ENCODE data around the gene HSD17B3. TPM values are rescaled to one million over a fixed set of nuclear protein-coding genes. Genes with fewer than 3 reads are reported as not detected.
A peak's percentile ranks its signal among the peaks of the same experiment; 100 is the strongest.

The HSD17B3 gene
- total and polyA plus RNA-seq, 2 experiments from 2014 or later: not detected

DNA sequence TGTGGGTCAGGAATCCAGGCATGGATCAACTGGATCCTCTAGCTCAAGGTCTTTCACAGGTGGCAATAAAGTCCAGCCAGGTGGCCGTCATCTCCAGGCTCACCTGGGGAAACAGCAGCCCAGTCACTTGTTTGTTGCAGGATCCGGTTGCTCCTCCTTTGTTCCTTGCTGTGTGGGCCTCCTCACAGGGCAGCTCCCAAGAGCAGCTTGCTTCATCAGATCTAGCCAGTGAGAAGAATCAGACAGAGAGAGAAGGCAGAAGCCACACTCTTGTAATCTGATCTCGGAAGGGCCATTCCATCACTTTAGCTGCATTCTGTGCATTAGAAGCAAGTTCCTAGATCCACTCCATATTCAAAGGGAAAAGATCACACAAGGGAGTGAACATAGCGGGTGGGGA, 3.2 kb upstream of the HSD17B3 start:
- ATAC-seq: peak; percentile 84
- no peak for TF ChIP-seq CREB1 (CRISPR knock-in tag; IDR thresholded peaks at IDR 0.05; ENCODE audit: low read depth)
- no peak for TF ChIP-seq EZH2 (IDR thresholded peaks at IDR 0.05; ENCODE audit: low read depth, unreplicated experiment)
- TF ChIP-seq ZNF462 (CRISPR knock-in tag; IDR thresholded peaks at IDR 0.05): peak; percentile 28; the same call in 1 of the 2 replicates

GRCh38 chr9:96304230-96304629, 2.3 kb upstream of the HSD17B3 start:
- Histone ChIP-seq H2AFZ (no peak overlapping the region), H3F3A (replicated peaks; ENCODE audit: low read depth) (no peaks in the 10 kb centered on the region), H3K79me2 (replicated peaks; ENCODE audit: insufficient read depth) (no peaks in the 10 kb centered on the region), H3K27ac (ENCODE audit: low read depth) (no peak overlapping the region), H3K4me3 (no peak overlapping the region), H3K27me3 (ENCODE audit: insufficient read depth) (no peaks in the 10 kb centered on the region), H3K36me3 (ENCODE audit: insufficient read depth) (no peaks in the 10 kb centered on the region; the same call in 1 of the 2 replicates), H4K20me1 (replicated peaks; ENCODE audit: insufficient read depth) (no peaks in the 10 kb centered on the region), H3K9me2 (ENCODE audit: insufficient read depth) (no peaks in the 10 kb centered on the region; the same call in 1 of the 2 replicates), H3K4me2 (no peak overlapping the region), H3K4me1 (ENCODE audit: insufficient read depth) (no peaks in the 10 kb centered on the region)
- Mint-ChIP-seq H3K27ac (no peak overlapping the region), H3K27me3 (ENCODE audit: insufficient read depth, low read depth, poor library complexity) (peaks cover 7% of the 10 kb centered on the region), H3K4me3 (no peak overlapping the region), H3K36me3 (ENCODE audit: low read depth) (no peaks in the 10 kb centered on the region), H3K9me3 (0 out of 3 replicates have a peak, but pooled peaks cover 3% of the 10 kb centered on the region), H3K4me1 (peaks cover 3% of the 10 kb centered on the region; the same call in 1 of the 3 replicates)
- DNase-seq (ENCODE audit: low spot score): no peak
- no peak for TF ChIP-seq JUNB (IDR thresholded peaks at IDR 0.05; ENCODE audit: unreplicated experiment)
- TF ChIP-seq ZNF331 (CRISPR knock-in tag; IDR thresholded peaks at IDR 0.05; ENCODE audit: low read depth): no peak
- no peak for TF ChIP-seq CTCF (conservative IDR thresholded peaks at IDR 0.05; ENCODE audit: low read depth in 2 of 2)
- no peak for TF ChIP-seq POLR2AphosphoS5 (IDR thresholded peaks at IDR 0.05; ENCODE audit: low read depth)
- TF ChIP-seq NANOG (IDR thresholded peaks at IDR 0.05; ENCODE audit: borderline replicate concordance): no peak
- ATAC-seq: no peak

More for the DNA sequence above, 3.2 kb upstream of the HSD17B3 start:
- no peak overlapping the region for H3K4me3 Mint-ChIP-seq
- Histone ChIP-seq H3K79me2 (replicated peaks; ENCODE audit: insufficient read depth) (no peaks in the 10 kb centered on the region), H4K20me1 (replicated peaks; ENCODE audit: insufficient read depth) (no peaks in the 10 kb centered on the region), H2AFZ (peak overlapping the region; percentile 33; the same call in 1 of the 2 replicates), H3K9me2 (ENCODE audit: insufficient read depth) (no peaks in the 10 kb centered on the region; the same call in 1 of the 2 replicates), H3K27ac (ENCODE audit: low read depth) (no peak overlapping the region), H3F3A (replicated peaks; ENCODE audit: low read depth) (no peaks in the 10 kb centered on the region), H3K4me3 (no peak overlapping the region), H3K27me3 (ENCODE audit: insufficient read depth) (no peaks in the 10 kb centered on the region), H3K36me3 (ENCODE audit: insufficient read depth) (no peaks in the 10 kb centered on the region; the same call in 1 of the 2 replicates), H3K4me1 (ENCODE audit: insufficient read depth) (no peaks in the 10 kb centered on the region), H3K4me2 (no peak overlapping the region)
- H3K27ac Mint-ChIP-seq: no peak overlapping the region
- H3K36me3 Mint-ChIP-seq (ENCODE audit: low read depth): no peaks in the 10 kb centered on the region
- peaks cover 3% of the 10 kb centered on the region; the same call in 1 of the 3 replicates for H3K4me1 Mint-ChIP-seq
- peaks cover 7% of the 10 kb centered on the region for H3K27me3 Mint-ChIP-seq (ENCODE audit: insufficient read depth, low read depth, poor library complexity)
- H3K9me3 Mint-ChIP-seq: 0 out of 3 replicates have a peak, but pooled peaks cover 3% of the 10 kb centered on the region
- DNase-seq (ENCODE audit: low spot score): peak; percentile 35

All from GM23338 (cell line).